Measurements from ENCODE around the gene CSNK1G1. TPM values are rescaled to one million over a fixed set of nuclear protein-coding genes. Genes with fewer than 3 reads are reported as not detected.

CSNK1G1 gene
- polyA plus RNA-seq, 4 donors, result 2.5 to 12.3 (median 4.0) TPM

GRCh38 chr15:64161688-64162477 is 194.1 kb downstream of the CSNK1G1 start:
- peak in 1 of 2 donors; percentile 31 for DNase-seq
- Histone ChIP-seq H3K27me3 (ENCODE audit: control insufficient read depth in 3 of 3, insufficient read depth in 3 of 3, low read length in 3 of 3) (no peaks in the 10 kb centered on the region), H3K9me3 (ENCODE audit: control insufficient read depth in 2 of 2, insufficient read depth in 1 of 2, low read depth in 1 of 2, low read length in 1 of 2) (no peaks in the 10 kb centered on the region), H3K4me3 (ENCODE audit: low read depth in 1 of 3, low read length in 3 of 3) (peak overlapping the region; percentile 72 to 97 (median 75)), H3K4me1 (ENCODE audit: control insufficient read depth in 3 of 3, insufficient read depth in 2 of 3, low read depth in 1 of 3, low read length in 2 of 3) (peaks cover 0 to 13% (median 5%) of the 10 kb centered on the region in 3 donors), H3K27ac (ENCODE audit: low read depth in 1 of 3, low read length in 2 of 3) (peak overlapping the region in 2 of 3 donors; percentile 89 to 92), H3K36me3 (ENCODE audit: control insufficient read depth in 3 of 3, insufficient read depth in 2 of 3, low read depth in 1 of 3, low read length in 3 of 3) (peaks cover 27 to 49% (median 31%) of the 10 kb centered on the region in 3 donors)
- WGBS, 3 donors, result 18 to 40% (median 22%) methylated on average over 12 of the region's 12 CpGs
- no peak for FAIRE-seq

DNA sequence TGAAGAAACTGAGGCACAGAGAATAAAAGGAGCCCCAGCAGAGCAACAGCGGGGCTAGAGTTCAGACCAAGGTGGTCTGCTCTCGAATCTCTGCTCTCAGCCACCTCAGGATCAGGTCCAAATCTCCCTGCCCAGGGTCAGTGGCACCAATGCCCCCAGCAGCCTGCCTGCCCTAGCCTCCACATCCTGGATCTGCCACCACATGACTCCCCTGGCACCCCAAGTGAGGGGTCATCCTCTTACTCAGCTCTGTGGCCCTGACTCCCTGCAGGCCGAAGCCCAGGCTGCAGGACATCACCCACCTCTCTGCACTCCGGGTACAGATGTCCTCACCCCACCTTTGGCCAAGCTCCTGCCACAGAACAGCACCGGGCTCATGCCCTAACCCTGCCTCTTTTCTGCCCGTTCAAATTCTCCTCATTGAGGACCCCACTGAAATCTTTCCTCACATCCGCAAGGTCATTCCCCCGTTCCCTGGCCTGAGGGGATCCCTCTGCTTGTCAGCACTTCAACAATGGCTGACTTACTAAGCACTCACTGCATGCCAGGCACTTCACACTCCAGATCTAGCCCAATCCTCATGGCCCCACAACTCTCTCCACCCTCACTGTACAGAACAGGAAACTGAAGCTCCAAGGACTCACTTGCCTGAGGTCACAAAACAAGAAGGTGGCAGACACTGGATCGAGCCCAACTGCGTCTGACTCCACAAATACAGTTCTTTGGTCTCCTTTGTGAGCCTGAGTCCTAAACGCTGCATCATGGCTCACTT is 197.4 kb downstream of the CSNK1G1 start:
- peaks cover 38 to 80% (median 39%) of the 10 kb centered on the region in 3 donors for H3K36me3 ChIP-seq (ENCODE audit: control insufficient read depth in 3 of 3, insufficient read depth in 2 of 3, low read depth in 1 of 3, low read length in 3 of 3)
- FAIRE-seq (no peak), DNase-seq (no peak)
- H3K27ac ChIP-seq (ENCODE audit: low read depth in 1 of 3, low read length in 2 of 3), result no peak overlapping the region
- no peak overlapping the region for H3K4me3 ChIP-seq (ENCODE audit: low read depth in 1 of 3, low read length in 3 of 3)
- WGBS, 3 donors, result 82 to 88% (median 88%) methylated on average over 11 of the region's 11 CpGs
- no peaks in the 10 kb centered on the region for H3K27me3 ChIP-seq (ENCODE audit: control insufficient read depth in 3 of 3, insufficient read depth in 3 of 3, low read length in 3 of 3)
- peaks cover 0 to 9% (median 5%) of the 10 kb centered on the region in 3 donors for H3K4me1 ChIP-seq (ENCODE audit: control insufficient read depth in 3 of 3, insufficient read depth in 2 of 3, low read depth in 1 of 3, low read length in 2 of 3)
- H3K9me3 ChIP-seq (ENCODE audit: control insufficient read depth in 2 of 2, insufficient read depth in 1 of 2, low read depth in 1 of 2, low read length in 1 of 2), result no peaks in the 10 kb centered on the region

GRCh38 chr15:64157599-64158125 is 198.3 kb downstream of the CSNK1G1 start:
- 73 to 100% (median 85%) methylated on average over 1 of the region's 1 CpG for WGBS, 3 donors
- no peak overlapping the region for H3K4me3 ChIP-seq (ENCODE audit: low read depth in 1 of 3, low read length in 3 of 3)
- no peaks in the 10 kb centered on the region for H3K9me3 ChIP-seq (ENCODE audit: control insufficient read depth in 2 of 2, insufficient read depth in 1 of 2, low read depth in 1 of 2, low read length in 1 of 2)
- peaks cover 0 to 17% (median 5%) of the 10 kb centered on the region in 3 donors for H3K4me1 ChIP-seq (ENCODE audit: control insufficient read depth in 3 of 3, insufficient read depth in 2 of 3, low read depth in 1 of 3, low read length in 2 of 3)
- no peak overlapping the region for H3K27ac ChIP-seq (ENCODE audit: low read depth in 1 of 3, low read length in 2 of 3)
- H3K36me3 ChIP-seq (ENCODE audit: control insufficient read depth in 3 of 3, insufficient read depth in 2 of 3, low read depth in 1 of 3, low read length in 3 of 3), result peaks cover 38 to 80% (median 39%) of the 10 kb centered on the region in 3 donors
- peaks cover 0 to 5% (median 0%) of the 10 kb centered on the region in 3 donors for H3K27me3 ChIP-seq (ENCODE audit: control insufficient read depth in 3 of 3, insufficient read depth in 3 of 3, low read length in 3 of 3)
- DNase-seq (no peak), FAIRE-seq (no peak)

- no peak overlapping the region for H3K4me3 ChIP-seq (ENCODE audit: low read depth in 1 of 3, low read length in 3 of 3)
- no peaks in the 10 kb centered on the region for H3K9me3 ChIP-seq (ENCODE audit: control insufficient read depth in 2 of 2, insufficient read depth in 1 of 2, low read depth in 1 of 2, low read length in 1 of 2)
- peaks cover 0 to 21% (median 2%) of the 10 kb centered on the region in 3 donors for H3K4me1 ChIP-seq (ENCODE audit: control insufficient read depth in 3 of 3, insufficient read depth in 2 of 3, low read depth in 1 of 3, low read length in 2 of 3)
- no peak for FAIRE-seq
- H3K27me3 ChIP-seq (ENCODE audit: control insufficient read depth in 3 of 3, insufficient read depth in 3 of 3, low read length in 3 of 3), result peaks cover 0 to 14% (median 1%) of the 10 kb centered on the region in 3 donors
- peaks cover 38 to 80% (median 39%) of the 10 kb centered on the region in 3 donors for H3K36me3 ChIP-seq (ENCODE audit: control insufficient read depth in 3 of 3, insufficient read depth in 2 of 3, low read depth in 1 of 3, low read length in 3 of 3)
- no peak overlapping the region for H3K27ac ChIP-seq (ENCODE audit: low read depth in 1 of 3, low read length in 2 of 3)
- WGBS, 3 donors, result 88 to 90% (median 90%) methylated on average over 16 of the region's 16 CpGs
- no peak for DNase-seq
These were observed 199.2 kb downstream of the CSNK1G1 start for GRCh38 chr15:64156652-64157331.

DNA sequence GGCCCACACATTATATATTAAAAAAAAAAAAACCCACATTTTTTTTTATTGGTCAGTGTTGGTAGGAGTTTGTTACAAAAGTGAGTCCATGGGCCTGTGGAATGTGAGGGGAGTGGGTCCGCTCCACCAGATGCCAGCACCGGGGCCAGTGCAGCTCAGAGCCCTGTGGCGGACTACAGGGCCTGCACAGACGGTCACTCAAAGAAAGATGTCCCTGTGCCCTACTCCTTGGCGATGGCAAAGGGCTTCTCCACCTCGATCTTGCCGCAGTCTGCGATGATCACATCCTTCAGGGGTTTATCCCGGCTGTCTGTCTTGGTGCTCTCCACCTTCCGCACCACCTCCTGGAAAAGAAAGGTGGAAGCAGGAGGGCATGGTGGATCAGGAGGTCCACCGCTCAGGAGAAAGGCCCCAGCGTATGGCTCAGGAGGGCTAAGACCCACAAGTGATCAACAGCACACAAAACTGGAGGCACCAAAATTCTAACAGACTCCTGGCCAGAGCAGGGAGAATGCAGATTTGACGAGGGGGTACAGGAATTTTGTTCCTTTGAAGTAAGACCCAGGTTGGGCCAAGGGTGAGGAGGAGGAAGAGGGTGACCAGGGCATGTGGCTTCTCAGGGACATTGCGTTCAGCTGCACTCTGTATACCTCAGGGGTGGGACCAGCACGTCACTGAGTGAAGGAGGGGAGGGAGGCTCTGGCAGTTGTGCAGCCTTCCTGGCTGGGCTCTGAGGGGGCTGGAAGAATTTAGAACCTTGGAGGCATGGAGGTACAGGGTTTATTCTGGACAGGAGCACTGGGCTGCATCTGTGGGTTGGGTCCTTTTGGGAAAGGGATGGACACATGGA is 199.9 kb downstream of the CSNK1G1 start:
- Histone ChIP-seq H3K4me3 (ENCODE audit: low read depth in 1 of 3, low read length in 3 of 3) (no peak overlapping the region), H3K9me3 (ENCODE audit: control insufficient read depth in 2 of 2, insufficient read depth in 1 of 2, low read depth in 1 of 2, low read length in 1 of 2) (no peaks in the 10 kb centered on the region), H3K27ac (ENCODE audit: low read depth in 1 of 3, low read length in 2 of 3) (no peak overlapping the region), H3K36me3 (ENCODE audit: control insufficient read depth in 3 of 3, insufficient read depth in 2 of 3, low read depth in 1 of 3, low read length in 3 of 3) (peaks cover 38 to 72% (median 39%) of the 10 kb centered on the region in 3 donors), H3K4me1 (ENCODE audit: control insufficient read depth in 3 of 3, insufficient read depth in 2 of 3, low read depth in 1 of 3, low read length in 2 of 3) (peaks cover 0 to 18% (median 0%) of the 10 kb centered on the region in 3 donors), H3K27me3 (ENCODE audit: control insufficient read depth in 3 of 3, insufficient read depth in 3 of 3, low read length in 3 of 3) (peaks cover 0 to 20% (median 4%) of the 10 kb centered on the region in 3 donors)
- FAIRE-seq (no peak), DNase-seq (no peak)
- 87 to 90% (median 89%) methylated on average over 15 of the region's 15 CpGs for WGBS, 3 donors

- Histone ChIP-seq H3K4me1 (ENCODE audit: control insufficient read depth in 3 of 3, insufficient read depth in 2 of 3, low read depth in 1 of 3, low read length in 2 of 3) (peaks cover 0 to 18% (median 0%) of the 10 kb centered on the region in 3 donors), H3K9me3 (ENCODE audit: control insufficient read depth in 2 of 2, insufficient read depth in 1 of 2, low read depth in 1 of 2, low read length in 1 of 2) (no peaks in the 10 kb centered on the region), H3K4me3 (ENCODE audit: low read depth in 1 of 3, low read length in 3 of 3) (no peak overlapping the region), H3K27me3 (ENCODE audit: control insufficient read depth in 3 of 3, insufficient read depth in 3 of 3, low read length in 3 of 3) (peaks cover 0 to 21% (median 4%) of the 10 kb centered on the region in 3 donors), H3K36me3 (ENCODE audit: control insufficient read depth in 3 of 3, insufficient read depth in 2 of 3, low read depth in 1 of 3, low read length in 3 of 3) (peaks cover 25 to 49% (median 28%) of the 10 kb centered on the region in 3 donors), H3K27ac (ENCODE audit: low read depth in 1 of 3, low read length in 2 of 3) (no peak overlapping the region)
- 18 to 25% (median 23%) methylated on average over 12 of the region's 12 CpGs for WGBS, 3 donors
- DNase-seq, result peak; percentile 84 to 92
- FAIRE-seq, result no peak
These were observed 202.2 kb downstream of the CSNK1G1 start for GRCh38 chr15:64153480-64154367.

Measured in small intestine (tissue), 7 donors.